KMS-11 (cell line): ENCODE measurements around the gene LEMD2.

Source experiments
- H2AFZ ChIP-seq: fragments of 200-600 bp; sonication (generic); 2 replicates; pipeline ENCODE4 v1.6.1; 2016; ENCODE audit warnings: antibody characterized with exemption, mixed run types, low read depth
- H3K27ac ChIP-seq: fragments of 200-600 bp; sonication (generic); 2 replicates; pipeline ENCODE4 v1.6.1; 2016; ENCODE audit warnings: mild to moderate bottlenecking, mixed run types
- H3K27me3 ChIP-seq: fragments of 200-600 bp; sonication (generic); 2 replicates; pipeline ENCODE4 v1.6.1; 2017; ENCODE audit warnings: mild to moderate bottlenecking, low read depth, mixed run types, moderate library complexity; ENCODE audit not compliant: insufficient read depth
- H3K36me3 ChIP-seq: fragments of 200-600 bp; sonication (generic); 2 replicates; pipeline ENCODE4 v1.6.1; 2017; ENCODE audit warnings: mild to moderate bottlenecking, mixed run types; ENCODE audit not compliant: insufficient read depth
- H3K4me1 ChIP-seq: fragments of 200-600 bp; sonication (generic); 2 replicates; pipeline ENCODE4 v1.6.1; 2016; ENCODE audit warnings: mild to moderate bottlenecking, low read depth, mixed run types; ENCODE audit not compliant: poor library complexity, severe bottlenecking
- H3K4me2 ChIP-seq: fragments of 200-600 bp; sonication (generic); 2 replicates; pipeline ENCODE4 v1.7.0; 2016; ENCODE audit warnings: mild to moderate bottlenecking, mixed run types
- H3K4me3 ChIP-seq: fragments of 200-600 bp; sonication (generic); IDR thresholded peaks from 2 replicates; pipeline ENCODE4 v1.6.1; 2017; ENCODE audit warnings: low read depth, low read length, mixed read lengths; ENCODE audit not compliant: insufficient read depth
- H3K79me2 ChIP-seq: fragments of 200-600 bp; sonication (generic); 2 replicates; pipeline ENCODE4 v1.6.1; 2016; ENCODE audit warnings: low read depth, mixed run types; ENCODE audit not compliant: insufficient read depth
- H3K9ac ChIP-seq: fragments of 200-600 bp; sonication (generic); 2 replicates; pipeline ENCODE4 v1.6.1; 2016; ENCODE audit warnings: mild to moderate bottlenecking, mixed run types
- H4K20me1 ChIP-seq: fragments of 200-600 bp; sonication (generic); 2 replicates; pipeline ENCODE4 v1.6.1; 2016; ENCODE audit warnings: mild to moderate bottlenecking, mixed run types; ENCODE audit not compliant: insufficient read depth
- CTCF ChIP-seq: fragments of 200-600 bp; sonication (generic); conservative IDR thresholded peaks from 2 replicates; pipeline ENCODE4 v1.6.1; 2017; ENCODE audit warnings: low read depth, mild to moderate bottlenecking, antibody characterized with exemption, low read length, moderate library complexity, mixed read lengths

The LEMD2 gene

GRCh38 chr6:33806841-33807240 lies 17.9 kb upstream of the LEMD2 start:
- H3K79me2 ChIP-seq: no peaks in the 10 kb centered on the region
- no peak overlapping the region for H3K27ac ChIP-seq
- no peaks in the 10 kb centered on the region for H3K4me1 ChIP-seq
- TF ChIP-seq CTCF: no peak
- no peak overlapping the region for H3K4me2 ChIP-seq
- peaks cover 90% of the 10 kb centered on the region for H3K27me3 ChIP-seq
- H3K4me3 ChIP-seq: no peak overlapping the region
- H3K9ac ChIP-seq: no peak overlapping the region
- no peak overlapping the region for H2AFZ ChIP-seq
- H3K36me3 ChIP-seq: no peaks in the 10 kb centered on the region
- no peaks in the 10 kb centered on the region for H4K20me1 ChIP-seq

- Histone ChIP-seq H2AFZ (no peak within 1 kb of the TSS), H3K4me2 (no peak within 1 kb of the TSS), H3K79me2 (no peaks in the 10 kb centered on the region), H3K36me3 (no peaks in the 10 kb centered on the region), H3K4me1 (no peaks in the 10 kb centered on the region), H3K27me3 (peaks cover 100% of the 10 kb centered on the region), H3K27ac (no peak within 1 kb of the TSS), H4K20me1 (no peaks in the 10 kb centered on the region), H3K4me3 (no peak within 1 kb of the TSS), H3K9ac (no peak within 1 kb of the TSS)
- TF ChIP-seq CTCF: no peak
Observed at GRCh38 chr6:33803571-33804053, 14.7 kb upstream of the LEMD2 start, which contains the start of gene MLN. TSS of gene MLN (minus strand) at chr6:33804003. CDS start at chr6:33801163, 2,840 bp downstream.

- no peak overlapping the region for H3K4me2 ChIP-seq
- H3K79me2 ChIP-seq: no peaks in the 10 kb centered on the region
- H3K4me1 ChIP-seq: no peaks in the 10 kb centered on the region
- H3K9ac ChIP-seq: no peak overlapping the region
- no peak overlapping the region for H3K27ac ChIP-seq
- H3K36me3 ChIP-seq: no peaks in the 10 kb centered on the region
- no peak for TF ChIP-seq CTCF
- H4K20me1 ChIP-seq: no peaks in the 10 kb centered on the region
- no peak overlapping the region for H2AFZ ChIP-seq
- peaks cover 100% of the 10 kb centered on the region for H3K27me3 ChIP-seq
- no peak overlapping the region for H3K4me3 ChIP-seq
Observed at GRCh38 chr6:33802186-33802958, 13.4 kb upstream of the LEMD2 start.

GRCh38 chr6:33801611-33802010 lies 12.7 kb upstream of the LEMD2 start:
- Histone ChIP-seq H3K79me2 (no peaks in the 10 kb centered on the region), H3K27me3 (peaks cover 99% of the 10 kb centered on the region), H3K4me3 (no peak overlapping the region), H3K27ac (no peak overlapping the region), H4K20me1 (no peaks in the 10 kb centered on the region), H2AFZ (no peak overlapping the region), H3K9ac (no peak overlapping the region), H3K4me2 (no peak overlapping the region), H3K36me3 (no peaks in the 10 kb centered on the region), H3K4me1 (no peaks in the 10 kb centered on the region)
- no peak for TF ChIP-seq CTCF
